Measurements from ENCODE around the gene PALD1. TPM values are rescaled to one million over a fixed set of nuclear protein-coding genes. Genes with fewer than 3 reads are reported as not detected.

Gene PALD1
- total and polyA plus RNA-seq, 2 of the 13 experiments (the other 11 are each of a cell fraction or from before 2014, with no cell fraction given), result 0.07 to 0.09 TPM

GRCh38 chr10:70592186-70592735 lies 113.7 kb downstream of the PALD1 start:
- H3K27me3 ChIP-seq (ENCODE audit: control insufficient read depth in 1 of 2, insufficient read depth in 2 of 2, low read length in 2 of 2), result no peaks in the 10 kb centered on the region; a peak in 1 of 5 replicates
- H3K79me2 ChIP-seq (ENCODE audit: insufficient read depth, low read length), result no peaks in the 10 kb centered on the region
- H2AFZ ChIP-seq (ENCODE audit: low read length), result no peak overlapping the region
- peaks cover 34% of the 10 kb centered on the region for H3K4me1 ChIP-seq (ENCODE audit: insufficient read depth, low read length)
- TF ChIP-seq DMAP1 (CRISPR knock-in tag; IDR thresholded peaks at IDR 0.05), result no peak
- no peak for TF ChIP-seq PAF1 (CRISPR knock-in tag; IDR thresholded peaks at IDR 0.05)
- TF ChIP-seq ZBTB3 (CRISPR knock-in tag; IDR thresholded peaks at IDR 0.05; ENCODE audit: borderline replicate concordance, low read depth), result no peak
- no peak for TF ChIP-seq MED1 (CRISPR knock-in tag; IDR thresholded peaks at IDR 0.05)
- TF ChIP-seq ZNF3 (CRISPR knock-in tag; IDR thresholded peaks at IDR 0.05), result no peak
- TF ChIP-seq FIP1L1 (IDR thresholded peaks at IDR 0.05; ENCODE audit: borderline replicate concordance, insufficient read depth, low read depth, low read length), result no peak
- TF ChIP-seq MED13 (CRISPR knock-in tag; IDR thresholded peaks at IDR 0.05), result no peak
- no peak for TF ChIP-seq ERF (CRISPR knock-in tag; IDR thresholded peaks at IDR 0.05)
- no peak for TF ChIP-seq ZNF513 (CRISPR knock-in tag; conservative IDR thresholded peaks at IDR 0.05)
- TF ChIP-seq ZC3H13 (CRISPR knock-in tag; IDR thresholded peaks at IDR 0.05), result no peak
- TF ChIP-seq SUZ12 (IDR thresholded peaks at IDR 0.05; ENCODE audit: low read depth, low read length), result no peak
- no peak for TF ChIP-seq GPN1 (CRISPR knock-in tag; IDR thresholded peaks at IDR 0.05; ENCODE audit: borderline replicate concordance)
- TF ChIP-seq ZNF790 (CRISPR knock-in tag; IDR thresholded peaks at IDR 0.05; ENCODE audit: borderline replicate concordance), result no peak
- no peak for TF ChIP-seq CHD4 (IDR thresholded peaks at IDR 0.05; ENCODE audit: borderline replicate concordance, low read length)
- TF ChIP-seq ZBTB4 (CRISPR knock-in tag; IDR thresholded peaks at IDR 0.05; ENCODE audit: borderline replicate concordance), result no peak
- no peak for TF ChIP-seq MYNN (CRISPR knock-in tag; IDR thresholded peaks at IDR 0.05; ENCODE audit: low read depth)
- TF ChIP-seq ZNF383 (CRISPR knock-in tag; IDR thresholded peaks at IDR 0.05; ENCODE audit: borderline replicate concordance), result no peak
- no peak for TF ChIP-seq ZC3H4 (CRISPR knock-in tag; IDR thresholded peaks at IDR 0.05; ENCODE audit: borderline replicate concordance)
- no peak for TF ChIP-seq RFXANK (CRISPR knock-in tag; IDR thresholded peaks at IDR 0.05)
- no peak overlapping the region for H3K27ac ChIP-seq (ENCODE audit: extremely low read length, insufficient read depth, low read length)
- no TSS peak for BruUV-seq (replicated peaks)
- H3K9ac ChIP-seq (ENCODE audit: insufficient read depth, low read depth, low read length), result no peak overlapping the region
- CTCF ChIA-PET (ENCODE audit: low intra/inter-chr PET ratio, low total read pairs), result no interaction called here
- no peak overlapping the region for H3K4me2 ChIP-seq (ENCODE audit: low read depth, low read length)
- POLR2A ChIA-PET, result no interaction called here
- DNase-seq (ENCODE audit: low spot score), result no peak
- H3K36me3 ChIP-seq (replicated peaks in 1 of 2; ENCODE audit: control insufficient read depth in 1 of 2, insufficient read depth in 2 of 2, low read length in 2 of 2), result no peaks in the 10 kb centered on the region
- intact Hi-C loops (cut with micrococcal nuclease; ENCODE audit: unreplicated experiment), result no loop called here
- WGBS (ENCODE audit: low lambda C conversion rate), result 28% methylated on average over 2 of the region's 2 CpGs
- H4K20me1 ChIP-seq (ENCODE audit: insufficient read depth, low read length), result no peaks in the 10 kb centered on the region
- ATAC-seq, result no peak
- FAIRE-seq, result no peak
- no peak overlapping the region for H3K4me3 ChIP-seq (replicated peaks in 1 of 3; ENCODE audit: insufficient read depth in 1 of 3, low read depth in 2 of 3, low read length in 3 of 3)
- no peaks in the 10 kb centered on the region for H3K9me3 ChIP-seq (ENCODE audit: low read length)
- in situ Hi-C loops (cut with HindIII; ENCODE audit: extremely low pct_ligation_motif_present, low pct_unique_long_range_greater_than_20kb), result no loop called here

All from HepG2 (cell line).